T47D (cell line): ENCODE results near the gene PPP1R7.

Experiments
- DNase-seq, 2 experiments: peaks; one replicate each; pipeline versions ENCODE4 v3.0.0 to v3.0.0-alpha.2; 2011 to 2012; ENCODE audit warnings: low read depth in 1 of 2, low spot score in 1 of 2
- JUND ChIP-seq: IDR thresholded peaks from 2 replicates; pipeline ENCODE4 v1.6.1; 2012; ENCODE audit warnings: low read depth
- in situ Hi-C: cut with HindIII; loops from 2 replicates; pipeline ENCODE4 v1.10.0; 2016; ENCODE audit warnings: low sequenced_read_pairs, low pct_unique_long_range_greater_than_20kb

Gene PPP1R7

GRCh38 chr2:241177526-241178334 lies 27.5 kb downstream of the PPP1R7 start:
- no peak for DNase-seq
- in situ Hi-C loops: no loop called here
- no peak for TF ChIP-seq JUND

GRCh38 chr2:241178961-241179360 lies 28.7 kb downstream of the PPP1R7 start:
- DNase-seq: no peak
- in situ Hi-C loops: no loop called here
- no peak for TF ChIP-seq JUND

- in situ Hi-C loops: no loop called here
- no peak for DNase-seq
- no peak for TF ChIP-seq JUND
These were observed 29.6 kb downstream of the PPP1R7 start for GRCh38 chr2:241179899-241180298.

GRCh38 chr2:241180495-241180894 lies 30.2 kb downstream of the PPP1R7 start:
- peak in 1 of 2 experiments; percentile 19 for DNase-seq
- in situ Hi-C loops: no loop called here
- no peak for TF ChIP-seq JUND

- DNase-seq: no peak
- in situ Hi-C loops: no loop called here
- no peak for TF ChIP-seq JUND
These were observed 31.9 kb downstream of the PPP1R7 start for GRCh38 chr2:241182126-241182525.

GRCh38 chr2:241182531-241183133 lies 32.4 kb downstream of the PPP1R7 start:
- in situ Hi-C loops: no loop called here
- TF ChIP-seq JUND: no peak
- no peak for DNase-seq

- in situ Hi-C loops: no loop called here
- no peak for DNase-seq
- TF ChIP-seq JUND: no peak
These were observed 33.0 kb downstream of the PPP1R7 start for GRCh38 chr2:241183221-241183620.

GRCh38 chr2:241184901-241185300 lies 34.6 kb downstream of the PPP1R7 start:
- in situ Hi-C loops: no loop called here
- DNase-seq: no peak
- no peak for TF ChIP-seq JUND

GRCh38 chr2:241185961-241186360 lies 35.7 kb downstream of the PPP1R7 start:
- no peak for DNase-seq
- in situ Hi-C loops: no loop called here
- TF ChIP-seq JUND: no peak

GRCh38 chr2:241187101-241187917 lies 37.0 kb downstream of the PPP1R7 start:
- no peak for DNase-seq
- TF ChIP-seq JUND: no peak
- in situ Hi-C loops: no loop called here

GRCh38 chr2:241187918-241188234 lies 37.6 kb downstream of the PPP1R7 start:
- no peak for DNase-seq
- no peak for TF ChIP-seq JUND
- in situ Hi-C loops: no loop called here

GRCh38 chr2:241188361-241189092 lies 38.3 kb downstream of the PPP1R7 start, which contains the start of gene ANO7:
Gene ANO7, plus strand, starts transcription at chr2:241188677. Its CDS starts 1,387 bp downstream, at chr2:241190064.
- no peak for DNase-seq
- in situ Hi-C loops: no loop called here
- TF ChIP-seq JUND: no peak
